Natural killer cell (primary cell): ENCODE measurements around the gene MEX3D. TPM values are rescaled to one million over a fixed set of nuclear protein-coding genes. Genes with fewer than 3 reads are reported as not detected.

Experiments used
- ATAC-seq, 3 donors: fragments of 150-1000 bp in 2 of 3; fragments of 200-7000 bp in 1 of 3; cut with Tn5 transposase; 1 replicate in 1 of 3; 2 replicates in 2 of 3; pipeline ENCODE4 v1.10.0; 2021; ENCODE audit warnings: mild to moderate bottlenecking in 2 of 3, moderate library complexity in 2 of 3
- DNase-seq, 2 donors: peaks; one replicate each; pipeline versions ENCODE4 v3.0.0 to v3.0.0-alpha.2; 2013 to 2021; ENCODE audit warnings: mixed read lengths in 1 of 2
- H3K27ac ChIP-seq: one replicate; pipeline ENCODE4 v1.5.1; 2013; ENCODE audit warnings: mild to moderate bottlenecking, low read length
- H3K27me3 ChIP-seq: one replicate; pipeline ENCODE4 v1.6.1; 2013; ENCODE audit warnings: low read length; ENCODE audit not compliant: control insufficient read depth, insufficient read depth
- H3K36me3 ChIP-seq: one replicate; pipeline ENCODE4 v1.6.1; 2013; ENCODE audit warnings: low read length; ENCODE audit not compliant: control insufficient read depth, insufficient read depth
- H3K4me1 ChIP-seq: one replicate; pipeline ENCODE4 v1.6.1; 2013; ENCODE audit warnings: low read length; ENCODE audit not compliant: control insufficient read depth, insufficient read depth
- H3K4me3 ChIP-seq: one replicate; pipeline ENCODE4 v1.5.1; 2013; ENCODE audit warnings: low read length
- H3K9me3 ChIP-seq: one replicate; pipeline ENCODE4 v1.6.1; 2013; ENCODE audit warnings: low read length; ENCODE audit not compliant: control insufficient read depth, insufficient read depth
- H3K27ac Mint-ChIP-seq, 2 donors: one replicate each; pipeline ENCODE4 v1.8.0; 2022; ENCODE audit warnings: mild to moderate bottlenecking in 2 of 2, mixed read lengths in 2 of 2, moderate library complexity in 1 of 2
- H3K27me3 Mint-ChIP-seq, 2 donors: one replicate each; pipeline ENCODE4 v1.8.0; 2022; ENCODE audit warnings: low read depth in 2 of 2, mixed read lengths in 2 of 2
- H3K36me3 Mint-ChIP-seq: one replicate; pipeline ENCODE4 v1.8.0; 2022; ENCODE audit warnings: mixed read lengths
- H3K4me1 Mint-ChIP-seq, 2 donors: one replicate each; pipeline ENCODE4 v1.8.0; 2022; ENCODE audit warnings: mixed read lengths in 2 of 2
- H3K4me3 Mint-ChIP-seq: one replicate; pipeline ENCODE4 v1.8.0; 2022; ENCODE audit warnings: mild to moderate bottlenecking, moderate library complexity, mixed read lengths
- H3K9me3 Mint-ChIP-seq, 2 donors: one replicate each; pipeline ENCODE4 v1.8.0; 2022; ENCODE audit warnings: mixed read lengths in 2 of 2
- CTCF ChIP-seq: fragments of 200-600 bp; IDR thresholded peaks from one replicate; pipeline ENCODE4 v1.8.0; 2022; ENCODE audit warnings: antibody characterized with exemption
- WGBS: methylation state at CpG from one replicate; pipeline ENCODE4 v1.1.7; 2013; ENCODE audit warnings: missing lambda C conversion rate; ENCODE audit not compliant: insufficient coverage; 5-methylcytosine and 5-hydroxymethylcytosine counted together
- intact Hi-C: fragments of 100-400 bp; cut with micrococcal nuclease; formaldehyde crosslinking; loops from one replicate; pipeline ENCODE4 v1.14.2; 2022
- total RNA-seq, 4 donors: library from RNA; stranded (reverse); fragments of 120-200 nt in 1 of 4; gene quantifications; one replicate each; pipeline versions ENCODE4 v1.2.3 to v1.2.4, GENCODE V29; 2013 to 2022

The MEX3D gene
- total RNA-seq, 3 donors from 2014 or later (not counting 1 experiment from before 2014, with no cell fraction given) = 4.2 to 6.9 (median 4.4) TPM

- 23% methylated on average over 16 of the region's 16 CpGs for WGBS
- TF ChIP-seq CTCF = no peak
- ATAC-seq = peak in 1 of 3 donors; percentile 2
- H3K4me1 ChIP-seq = peaks cover 66% of the 10 kb centered on the region
- H3K4me3 ChIP-seq = peak overlapping the region; percentile 95
- peak overlapping the region; percentile 97 to 98 for H3K27ac Mint-ChIP-seq
- peak overlapping the region; percentile 88 for H3K27ac ChIP-seq
- H3K9me3 ChIP-seq = no peaks in the 10 kb centered on the region
- peak overlapping the region; percentile 97 for H3K4me3 Mint-ChIP-seq
- H3K4me1 Mint-ChIP-seq = peaks cover 30 to 40% of the 10 kb centered on the region in 2 donors
- H3K36me3 Mint-ChIP-seq = no peaks in the 10 kb centered on the region
- intact Hi-C loops = loop anchor here (5.0 to 10.0 kb wide), 2 partner anchors 66 to 201 kb away; partner anchors contain the start of genes DAZAP1 and GAMT
- H3K9me3 Mint-ChIP-seq = no peaks in the 10 kb centered on the region
- no peaks in the 10 kb centered on the region for H3K27me3 Mint-ChIP-seq
- peaks cover 5% of the 10 kb centered on the region for H3K36me3 ChIP-seq
- no peak for DNase-seq
- no peaks in the 10 kb centered on the region for H3K27me3 ChIP-seq
These were observed 38.1 kb upstream of the MEX3D start for GRCh38 chr19:1606138-1606651.

DNA sequence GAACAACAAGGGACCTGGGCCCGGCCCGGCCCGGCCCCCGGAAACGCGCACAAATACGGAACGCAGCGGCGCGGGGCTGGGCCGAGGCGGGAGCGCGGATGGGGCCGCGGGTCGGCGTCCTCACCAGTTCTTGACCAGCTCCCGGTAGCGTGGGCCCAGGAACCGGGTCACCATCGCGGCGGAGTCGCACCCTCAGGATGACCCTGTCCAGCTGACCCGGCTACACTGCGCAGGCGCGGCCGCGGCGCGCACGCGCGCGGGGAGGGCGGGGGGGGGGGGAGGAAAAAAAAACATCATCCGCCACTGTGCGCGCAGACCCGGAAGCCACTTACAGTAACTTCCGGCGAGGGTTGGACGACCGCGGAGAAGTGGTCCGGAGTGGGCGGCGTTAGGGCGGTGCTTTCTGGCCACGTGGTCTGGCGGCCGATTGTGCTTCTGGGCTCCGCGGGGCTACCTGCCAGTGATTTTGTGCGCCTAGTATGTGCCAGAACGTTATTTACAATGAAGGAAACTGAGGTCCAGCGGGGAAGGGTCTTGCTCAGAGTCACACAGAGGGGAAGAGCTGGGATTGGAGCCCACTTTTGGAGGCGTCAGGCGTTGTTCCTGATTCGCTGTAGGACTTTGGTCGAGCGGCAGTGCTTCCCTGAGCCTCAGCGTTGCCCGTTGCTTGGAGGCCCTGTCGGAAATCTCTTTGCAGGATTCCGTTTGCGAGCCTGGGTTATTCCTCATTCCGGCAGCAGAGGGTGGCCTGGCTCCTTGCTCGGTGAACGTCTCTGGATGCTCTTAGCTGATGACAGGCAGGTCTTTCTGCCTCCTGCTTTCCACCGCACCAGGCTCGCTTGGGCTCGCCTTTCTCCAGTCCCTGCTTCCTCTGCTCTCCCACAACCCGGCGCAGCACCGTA lies 37.4 kb upstream of the MEX3D start, which contains the start of gene UQCR11:
Gene UQCR11, minus strand, starts transcription at position 227 of the 902 bp plus-strand sequence. Its CDS starts 53 bp downstream, at position 174.
- intact Hi-C loops = loop anchor here (1.0 to 10.0 kb wide), 3 partner anchors 48 to 201 kb away; partner anchors contain the start of genes DAZAP1 and GAMT
- DNase-seq (peak; percentile 91 to 96), ATAC-seq (peak; percentile 84 to 94 (median 92))
- peak within 1 kb of the TSS; percentile 88 for H3K27ac ChIP-seq
- Mint-ChIP-seq H3K9me3 (no peaks in the 10 kb centered on the region), H3K4me3 (peak within 1 kb of the TSS; percentile 97), H3K36me3 (no peaks in the 10 kb centered on the region), H3K27me3 (no peaks in the 10 kb centered on the region), H3K27ac (peak within 1 kb of the TSS; percentile 97 to 98), H3K4me1 (peaks cover 30 to 40% of the 10 kb centered on the region in 2 donors)
- under 1% methylated on average over 79 of the region's 79 CpGs for WGBS
- H3K36me3 ChIP-seq = peaks cover 2% of the 10 kb centered on the region
- H3K4me3 ChIP-seq = peak within 1 kb of the TSS; percentile 95
- H3K9me3 ChIP-seq = no peaks in the 10 kb centered on the region
- H3K4me1 ChIP-seq = peaks cover 65% of the 10 kb centered on the region
- TF ChIP-seq CTCF = peak; percentile 22
- H3K27me3 ChIP-seq = no peaks in the 10 kb centered on the region

DNA sequence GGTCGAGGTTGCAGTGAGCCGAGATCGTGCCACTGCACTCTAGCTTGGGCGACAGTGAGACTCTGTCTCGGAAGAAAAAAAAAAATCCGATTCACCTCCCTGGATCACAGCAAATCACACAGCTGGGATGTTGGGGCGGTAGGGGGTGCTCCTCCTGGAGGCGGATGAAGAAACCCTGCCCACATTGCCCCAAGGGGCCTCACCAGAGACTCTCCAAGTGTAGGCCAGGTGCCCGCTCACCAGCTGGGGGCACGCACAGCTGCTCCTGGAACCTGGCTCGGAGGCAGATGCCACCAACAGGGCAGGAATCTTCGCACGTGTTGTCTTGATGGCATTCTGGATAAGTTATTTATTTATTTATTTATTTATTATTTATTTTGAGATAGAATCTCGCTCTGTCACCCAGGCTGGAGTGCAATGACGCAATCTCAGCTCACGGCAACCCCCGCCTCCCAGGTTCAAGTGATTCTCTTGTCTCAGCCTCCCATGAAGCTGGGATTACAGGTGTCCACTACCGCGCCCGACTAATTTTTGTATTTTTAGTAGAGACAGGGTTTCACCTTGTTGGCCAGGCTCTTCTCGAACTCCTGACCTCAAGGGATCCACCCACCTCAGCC lies 34.1 kb upstream of the MEX3D start:
- no peak for ATAC-seq
- Mint-ChIP-seq H3K9me3 (no peaks in the 10 kb centered on the region), H3K27me3 (no peaks in the 10 kb centered on the region), H3K36me3 (no peaks in the 10 kb centered on the region), H3K4me1 (peaks cover 15 to 26% of the 10 kb centered on the region in 2 donors), H3K27ac (no peak overlapping the region), H3K4me3 (no peak overlapping the region)
- Histone ChIP-seq H3K27me3 (no peaks in the 10 kb centered on the region), H3K4me1 (peaks cover 41% of the 10 kb centered on the region), H3K27ac (no peak overlapping the region), H3K4me3 (no peak overlapping the region), H3K9me3 (no peaks in the 10 kb centered on the region), H3K36me3 (peaks cover 20% of the 10 kb centered on the region)
- no peak for TF ChIP-seq CTCF
- no peak for DNase-seq
- WGBS = 93% methylated on average over 19 of the region's 21 CpGs
- intact Hi-C loops = loop anchor here (10.0 kb wide), 1 partner anchor 197 kb away; the partner anchor contains the start of genes DAZAP1 and GAMT
